Panc1 (cell line): ENCODE measurements around the gene MYO1H. TPM values are rescaled to one million over a fixed set of nuclear protein-coding genes. Genes with fewer than 3 reads are reported as not detected.

ENCODE experiments used
- ATAC-seq: fragments of 200-7000 bp; cut with Tn5 transposase; 2 replicates; pipeline ENCODE4 v1.9.1; 2020; ENCODE audit warnings: mild to moderate bottlenecking, moderate library complexity
- BruUV-seq: library from RNA; stranded (reverse); fragments of 400-500 nt; replicated peaks from 2 replicates; lab custom pipeline; 2021; lab: Mats Ljungman, UMichigan
- CTCF ChIA-PET: fragments of 300-600 bp; sonication (Branson Sonifier 250); formaldehyde crosslinking; loops from one replicate; lab custom pipeline; 2022; ENCODE audit warnings: antibody characterized with exemption; lab: Charles Lee
- POLR2A ChIA-PET: fragments of 300-600 bp; sonication (Branson Sonifier 250); formaldehyde crosslinking; loops from one replicate; lab custom pipeline; 2022; ENCODE audit warnings: antibody characterized with exemption; lab: Charles Lee
- DNase-seq: peaks from one replicate; pipeline ENCODE4 v3.0.0-alpha.2; 2010; ENCODE audit warnings: low read depth, low spot score
- H3K27ac ChIP-seq: 2 replicates; pipeline ENCODE4 v1.5.1; 2011; ENCODE audit warnings: mild to moderate bottlenecking, low read length, inconsistent platforms
- H3K27me3 ChIP-seq: fragments of 200-500 bp; sonication (Bioruptor generic); 2 replicates; pipeline ENCODE4 v1.6.0; 2014; ENCODE audit warnings: low read length, inconsistent platforms; ENCODE audit not compliant: control insufficient read depth, insufficient read depth
- H3K36me3 ChIP-seq: fragments of 200-500 bp; sonication (Bioruptor generic); 2 replicates; pipeline ENCODE4 v1.5.1; 2014; ENCODE audit warnings: inconsistent platforms, mild to moderate bottlenecking, low read length, moderate library complexity; ENCODE audit not compliant: control insufficient read depth, insufficient read depth
- H3K4me1 ChIP-seq: 2 replicates; pipeline ENCODE4 v1.5.1; 2011; ENCODE audit warnings: inconsistent platforms, mild to moderate bottlenecking, low read length, moderate library complexity; ENCODE audit not compliant: control insufficient read depth, insufficient read depth
- H3K4me3 ChIP-seq, 2 experiments: 2 replicates each; pipeline ENCODE4 v1.5.1; 2011 to 2012; ENCODE audit warnings: low read depth in 2 of 2, low read length in 2 of 2, mild to moderate bottlenecking in 2 of 2, inconsistent platforms in 1 of 2, moderate library complexity in 1 of 2
- H3K9me3 ChIP-seq: fragments of 200-500 bp; sonication (Bioruptor generic); 2 replicates; pipeline ENCODE4 v1.5.1; 2014; ENCODE audit warnings: low read depth, mild to moderate bottlenecking, inconsistent platforms, low read length, moderate library complexity; ENCODE audit not compliant: control insufficient read depth, insufficient read depth
- CTCF ChIP-seq: fragments of 450-650 bp; IDR thresholded peaks from 2 replicates; pipeline ENCODE4 v1.5.1; 2017; ENCODE audit warnings: mild to moderate bottlenecking
- POLR2AphosphoS5 ChIP-seq: IDR thresholded peaks from 2 replicates; pipeline ENCODE4 v1.6.1; 2012; ENCODE audit warnings: mild to moderate bottlenecking, low read depth, low read length, moderate library complexity
- REST ChIP-seq, 2 experiments: IDR thresholded peaks; 2 replicates each; pipeline ENCODE4 v1.6.1; 2011 to 2012; ENCODE audit warnings: low read depth in 2 of 2, control low read depth in 1 of 2, low read length in 1 of 2, mild to moderate bottlenecking in 1 of 2, moderate library complexity in 1 of 2; ENCODE audit not compliant: insufficient read depth in 1 of 2
- SIN3A ChIP-seq: IDR thresholded peaks from 2 replicates; pipeline ENCODE4 v1.6.1; 2012; ENCODE audit warnings: low read depth, mild to moderate bottlenecking, low read length, moderate library complexity, borderline replicate concordance; ENCODE audit not compliant: insufficient read depth
- TCF7L2 ChIP-seq: IDR thresholded peaks from 2 replicates; pipeline ENCODE4 v1.6.1; 2011; ENCODE audit warnings: mild to moderate bottlenecking, low read depth, low read length, inconsistent platforms
- in situ Hi-C: cut with HindIII; loops from 2 replicates; pipeline ENCODE4 v1.10.0; 2016; ENCODE audit warnings: low sequenced_read_pairs, low pct_unique_long_range_greater_than_20kb
- intact Hi-C: fragments of 100-400 bp; cut with micrococcal nuclease; formaldehyde crosslinking; loops from one replicate; pipeline ENCODE4 v1.10.0; 2022; ENCODE audit not compliant: unreplicated experiment
- total RNA-seq: library from RNA; stranded (reverse); gene quantifications from one replicate; pipeline ENCODE4 v1.2.1, GENCODE V29; 2021; ENCODE audit not compliant: unreplicated experiment

MYO1H gene
- total RNA-seq, 1 experiment from 2014 or later = not detected

GRCh38 chr12:109385339-109386058, 37.8 kb downstream of the MYO1H start:
- DNase-seq (peak; percentile 27), ATAC-seq (peak; percentile 74)
- in situ Hi-C loops (no loop called here), intact Hi-C loops (loop anchor here (1.0 to 5.0 kb wide), 2 partner anchors 121 to 273 kb away; no protein-coding TSS in a partner anchor)
- H3K4me3 ChIP-seq = no peak overlapping the region
- no peak overlapping the region for H3K27ac ChIP-seq
- H3K27me3 ChIP-seq = peaks cover 11% of the 10 kb centered on the region; the same call in 1 of the 2 replicates
- BruUV-seq = no TSS peak
- no peaks in the 10 kb centered on the region for H3K36me3 ChIP-seq
- CTCF ChIA-PET = interaction anchor here (0.5 to 1.3 kb wide), 9 partner anchors 13 to 276 kb away, joined by 3 to 31 read pairs (median 4); no protein-coding TSS in a partner anchor
- H3K9me3 ChIP-seq = no peaks in the 10 kb centered on the region
- POLR2A ChIA-PET = interaction anchor here (0.7 kb wide), 1 partner anchor 428 kb away, joined by 4 read pairs; no protein-coding TSS in a partner anchor
- H3K4me1 ChIP-seq = no peaks in the 10 kb centered on the region
- TF ChIP-seq REST (IDR thresholded peaks at IDR 0.05; ENCODE audit: insufficient read depth in 1 of 2, low read depth in 2 of 2, low read length in 1 of 2) (no peak), TCF7L2 (no peak), POLR2AphosphoS5 (no peak), CTCF (peak; percentile 62)

DNA sequence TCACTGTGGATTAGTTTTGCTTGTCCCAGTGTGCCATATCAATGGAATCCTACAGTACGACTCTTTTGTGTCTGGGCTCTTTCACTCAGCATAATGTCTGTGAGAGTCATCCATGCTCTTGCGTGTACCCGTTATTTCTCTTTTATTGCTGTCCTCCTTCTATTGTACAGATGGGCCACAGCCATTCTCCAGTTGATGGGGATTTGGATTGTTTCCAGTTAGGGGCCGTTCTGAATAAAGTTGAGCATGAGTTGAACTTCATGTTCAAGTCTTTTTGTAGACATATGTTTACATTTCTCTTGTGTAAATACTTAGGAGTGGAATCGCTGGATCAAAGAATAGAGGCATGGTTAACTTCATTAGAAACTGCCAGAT, 38.3 kb downstream of the MYO1H start:
- Histone ChIP-seq H3K4me3 (no peak overlapping the region), H3K4me1 (no peaks in the 10 kb centered on the region), H3K9me3 (no peaks in the 10 kb centered on the region), H3K27me3 (peaks cover 9% of the 10 kb centered on the region; the same call in 1 of the 2 replicates), H3K36me3 (no peaks in the 10 kb centered on the region), H3K27ac (no peak overlapping the region)
- no peak for ATAC-seq
- CTCF ChIA-PET = interaction anchor here (0.7 to 1.3 kb wide), 7 partner anchors 74 to 292 kb away, joined by 3 to 31 read pairs (median 4); no protein-coding TSS in a partner anchor
- BruUV-seq = no TSS peak
- TF ChIP-seq SIN3A (no peak), REST (IDR thresholded peaks at IDR 0.05; ENCODE audit: insufficient read depth in 1 of 2, low read depth in 2 of 2, low read length in 1 of 2) (no peak), CTCF (no peak), POLR2AphosphoS5 (no peak), TCF7L2 (no peak)
- POLR2A ChIA-PET = no interaction called here
- intact Hi-C loops = loop anchor here (5.0 kb wide), 1 partner anchor 274 kb away; no protein-coding TSS in a partner anchor
- no peak for DNase-seq
- in situ Hi-C loops = no loop called here
